Peyer's patch (tissue), 4 donors: ENCODE measurements around the gene ABI2.

Experiments
- POLR2A ChIP-seq, 2 donors: fragments of 450-650 bp; IDR thresholded peaks; one replicate each; pipeline ENCODE4 v1.5.1; 2017; ENCODE audit warnings: antibody characterized with exemption in 2 of 2, mild to moderate bottlenecking in 2 of 2, moderate library complexity in 2 of 2
- TF ChIP-seq, protein P1 (sequence below), 6 experiments: fragments of 450-650 bp in 4 of 6; fragments of 200-600 bp in 2 of 6; sonication (generic) in 1 of 6; IDR thresholded peaks; one replicate each; pipeline ENCODE4 v1.5.1; 2017 to 2019; ENCODE audit warnings: antibody characterized with exemption in 6 of 6, mild to moderate bottlenecking in 3 of 6, moderate library complexity in 1 of 6

DNA sequence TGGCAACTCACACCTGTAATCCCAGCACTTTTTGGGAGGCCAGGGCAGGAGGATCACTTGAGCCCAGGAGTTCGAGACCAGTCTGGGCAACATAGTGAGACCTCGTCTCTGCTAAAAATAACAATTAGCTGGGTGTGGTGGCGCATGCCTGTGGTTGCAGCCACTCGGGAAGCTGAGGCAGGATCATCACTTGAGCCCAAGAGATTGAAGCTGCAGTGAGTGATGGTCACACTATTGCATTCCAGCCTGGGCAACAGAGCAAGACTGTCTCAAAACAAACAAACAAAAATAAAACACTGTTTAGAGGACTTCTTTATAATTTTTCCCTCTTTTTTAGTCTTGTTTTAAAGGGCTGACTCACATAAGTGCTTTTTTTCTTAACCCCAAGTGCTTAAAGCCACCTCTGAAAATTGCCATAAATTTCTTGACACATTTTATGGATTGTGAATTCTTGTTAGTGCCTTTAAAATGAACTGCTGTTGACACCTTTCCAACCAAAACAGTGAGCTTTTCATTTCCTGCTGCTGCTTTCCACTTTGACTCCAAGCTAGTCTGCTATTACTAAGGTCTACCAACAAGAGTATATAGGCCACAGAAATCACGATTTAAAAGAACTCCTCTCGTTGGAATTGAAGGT, 47.6 kb upstream of the ABI2 start:
- TF ChIP-seq, protein P1, sequence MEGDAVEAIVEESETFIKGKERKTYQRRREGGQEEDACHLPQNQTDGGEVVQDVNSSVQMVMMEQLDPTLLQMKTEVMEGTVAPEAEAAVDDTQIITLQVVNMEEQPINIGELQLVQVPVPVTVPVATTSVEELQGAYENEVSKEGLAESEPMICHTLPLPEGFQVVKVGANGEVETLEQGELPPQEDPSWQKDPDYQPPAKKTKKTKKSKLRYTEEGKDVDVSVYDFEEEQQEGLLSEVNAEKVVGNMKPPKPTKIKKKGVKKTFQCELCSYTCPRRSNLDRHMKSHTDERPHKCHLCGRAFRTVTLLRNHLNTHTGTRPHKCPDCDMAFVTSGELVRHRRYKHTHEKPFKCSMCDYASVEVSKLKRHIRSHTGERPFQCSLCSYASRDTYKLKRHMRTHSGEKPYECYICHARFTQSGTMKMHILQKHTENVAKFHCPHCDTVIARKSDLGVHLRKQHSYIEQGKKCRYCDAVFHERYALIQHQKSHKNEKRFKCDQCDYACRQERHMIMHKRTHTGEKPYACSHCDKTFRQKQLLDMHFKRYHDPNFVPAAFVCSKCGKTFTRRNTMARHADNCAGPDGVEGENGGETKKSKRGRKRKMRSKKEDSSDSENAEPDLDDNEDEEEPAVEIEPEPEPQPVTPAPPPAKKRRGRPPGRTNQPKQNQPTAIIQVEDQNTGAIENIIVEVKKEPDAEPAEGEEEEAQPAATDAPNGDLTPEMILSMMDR (IDR thresholded peaks at IDR 0.05): no peak
- no peak for TF ChIP-seq POLR2A (IDR thresholded peaks at IDR 0.05)
